ENCODE data around the gene PACRG. TPM values are rescaled to one million over a fixed set of nuclear protein-coding genes. Genes with fewer than 3 reads are reported as not detected.

The PACRG gene
- polyA plus RNA-seq, 1 donor from 2014 or later = 16.6 TPM

GRCh38 chr6:162713974-162714780 is 13.6 kb upstream of the PACRG start:
- Histone ChIP-seq H3K9ac (ENCODE audit: low read length) (no peak overlapping the region), H3K4me3 (ENCODE audit: low read length) (no peak overlapping the region), H3K27ac (ENCODE audit: low read length) (no peak overlapping the region), H3K79me2 (replicated peaks; ENCODE audit: insufficient read depth, low read length) (no peaks in the 10 kb centered on the region), H2AFZ (ENCODE audit: low read depth, low read length) (no peak overlapping the region), H3K4me2 (ENCODE audit: low read length) (no peak overlapping the region), H3F3A (ENCODE audit: insufficient read depth, low read length, poor library complexity, severe bottlenecking) (no peaks in the 10 kb centered on the region), H3K9me3 (ENCODE audit: low read length) (no peaks in the 10 kb centered on the region), H3K9me2 (ENCODE audit: insufficient read depth, low read length) (no peaks in the 10 kb centered on the region), H3K27me3 (ENCODE audit: insufficient read depth, low read depth, low read length) (no peaks in the 10 kb centered on the region), H3K36me3 (ENCODE audit: insufficient read depth, low read length) (no peaks in the 10 kb centered on the region), H4K20me1 (ENCODE audit: insufficient read depth) (no peaks in the 10 kb centered on the region)
- TF ChIP-seq MXI1 (conservative IDR thresholded peaks at IDR 0.05; ENCODE audit: poor library complexity, severe bottlenecking) = no peak
- no peak for TF ChIP-seq TAF1 (IDR thresholded peaks at IDR 0.05; ENCODE audit: low read depth)
- no peak for TF ChIP-seq POLR2AphosphoS5 (IDR thresholded peaks at IDR 0.05)
- TF ChIP-seq REST (IDR thresholded peaks at IDR 0.05; ENCODE audit: borderline replicate concordance) = no peak
- TF ChIP-seq RAD21 (conservative IDR thresholded peaks at IDR 0.05) = no peak
- no peak for TF ChIP-seq EP300 (conservative IDR thresholded peaks at IDR 0.05; ENCODE audit: poor library complexity, severe bottlenecking)
- TF ChIP-seq SMC3 (conservative IDR thresholded peaks at IDR 0.05; ENCODE audit: poor library complexity) = no peak
- no peak for TF ChIP-seq CTCF (IDR thresholded peaks at IDR 0.05; ENCODE audit: poor library complexity, severe bottlenecking)
- TF ChIP-seq EZH2 (IDR thresholded peaks at IDR 0.05; ENCODE audit: borderline replicate concordance, insufficient read depth, low read length, poor library complexity, severe bottlenecking) = no peak

GRCh38 chr6:162715601-162716000 is 12.2 kb upstream of the PACRG start:
- Histone ChIP-seq H3F3A (ENCODE audit: insufficient read depth, low read length, poor library complexity, severe bottlenecking) (no peaks in the 10 kb centered on the region), H3K9me3 (ENCODE audit: low read length) (no peaks in the 10 kb centered on the region), H3K4me3 (ENCODE audit: low read length) (no peak overlapping the region), H2AFZ (ENCODE audit: low read depth, low read length) (no peak overlapping the region), H3K9me2 (ENCODE audit: insufficient read depth, low read length) (no peaks in the 10 kb centered on the region), H3K27me3 (ENCODE audit: insufficient read depth, low read depth, low read length) (no peaks in the 10 kb centered on the region), H3K36me3 (ENCODE audit: insufficient read depth, low read length) (no peaks in the 10 kb centered on the region), H3K9ac (ENCODE audit: low read length) (no peak overlapping the region), H4K20me1 (ENCODE audit: insufficient read depth) (no peaks in the 10 kb centered on the region), H3K79me2 (replicated peaks; ENCODE audit: insufficient read depth, low read length) (no peaks in the 10 kb centered on the region), H3K27ac (ENCODE audit: low read length) (no peak overlapping the region), H3K4me2 (ENCODE audit: low read length) (no peak overlapping the region)
- no peak for TF ChIP-seq TAF1 (IDR thresholded peaks at IDR 0.05; ENCODE audit: low read depth)
- no peak for TF ChIP-seq MXI1 (conservative IDR thresholded peaks at IDR 0.05; ENCODE audit: poor library complexity, severe bottlenecking)
- TF ChIP-seq RAD21 (conservative IDR thresholded peaks at IDR 0.05) = no peak
- TF ChIP-seq POLR2AphosphoS5 (IDR thresholded peaks at IDR 0.05) = no peak
- TF ChIP-seq EZH2 (IDR thresholded peaks at IDR 0.05; ENCODE audit: borderline replicate concordance, insufficient read depth, low read length, poor library complexity, severe bottlenecking) = no peak
- TF ChIP-seq SMC3 (conservative IDR thresholded peaks at IDR 0.05; ENCODE audit: poor library complexity) = no peak
- no peak for TF ChIP-seq REST (IDR thresholded peaks at IDR 0.05; ENCODE audit: borderline replicate concordance)
- no peak for TF ChIP-seq CTCF (IDR thresholded peaks at IDR 0.05; ENCODE audit: poor library complexity, severe bottlenecking)
- no peak for TF ChIP-seq EP300 (conservative IDR thresholded peaks at IDR 0.05; ENCODE audit: poor library complexity, severe bottlenecking)

All from neural cell (in vitro differentiated cells).